ENCODE data around the gene ZMIZ1.

Gene ZMIZ1

DNA sequence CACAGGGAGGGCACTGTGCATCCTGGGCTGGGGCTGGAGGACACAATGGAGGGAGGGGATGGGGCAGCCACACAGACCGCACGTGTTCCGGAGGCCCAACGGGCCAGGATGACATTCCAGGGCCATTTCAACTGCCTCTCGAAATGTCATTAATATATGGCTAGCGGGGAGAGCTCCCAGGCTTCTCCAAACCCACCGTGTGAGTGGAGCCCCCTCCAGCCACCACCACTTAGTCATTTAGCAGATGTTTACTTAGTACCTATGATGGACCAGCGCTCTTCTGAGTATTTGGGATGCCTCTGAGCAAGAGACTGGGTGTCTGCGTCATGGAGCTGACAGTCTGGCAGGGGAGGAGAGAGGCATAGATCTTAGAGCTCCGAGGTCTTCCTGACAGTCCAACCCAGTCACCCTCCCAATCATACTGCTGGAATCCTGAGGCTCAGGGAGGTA, 107.3 kb downstream of the ZMIZ1 start:
- H3K4me1 ChIP-seq (ENCODE audit: control insufficient read depth, insufficient read depth, low read length), result peaks cover 21% of the 10 kb centered on the region
- H3K27ac ChIP-seq (ENCODE audit: low read depth, low read length), result no peak overlapping the region
- H3K27me3 ChIP-seq (ENCODE audit: control insufficient read depth, insufficient read depth, low read length), result no peaks in the 10 kb centered on the region

DNA sequence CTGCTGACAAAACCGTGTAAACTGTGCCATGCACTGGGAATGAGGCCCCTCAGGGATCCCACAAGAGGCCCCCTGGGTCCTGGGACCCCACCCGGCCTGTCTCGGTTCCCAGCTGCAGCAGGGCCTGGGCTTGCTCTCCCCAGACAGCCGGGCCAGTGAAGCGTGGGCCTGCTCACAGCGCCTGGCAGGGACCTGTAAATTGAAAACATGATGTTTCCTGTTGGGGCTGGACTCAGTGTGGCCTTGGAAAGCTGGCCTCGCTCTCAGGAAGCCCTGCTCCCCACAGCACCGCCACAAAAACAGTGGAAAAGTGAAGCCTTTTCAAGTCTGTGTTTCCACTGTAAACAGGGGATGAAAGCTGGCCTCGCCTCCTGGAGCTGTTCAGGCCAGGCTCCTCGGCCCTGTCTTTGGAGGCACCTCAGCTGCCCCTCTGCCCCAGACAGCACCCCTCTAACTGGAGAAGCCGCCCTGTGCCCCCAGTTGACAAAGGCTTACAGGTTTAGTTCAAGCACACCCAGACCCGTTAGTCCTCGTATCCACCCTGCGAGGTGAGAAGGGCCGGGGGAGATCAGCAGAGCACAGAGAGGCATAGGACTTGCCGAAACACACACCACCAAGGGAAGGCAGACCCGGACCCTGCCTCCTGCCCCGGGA, 108.3 kb downstream of the ZMIZ1 start:
- H3K27ac ChIP-seq (ENCODE audit: low read depth, low read length), result no peak overlapping the region
- H3K4me1 ChIP-seq (ENCODE audit: control insufficient read depth, insufficient read depth, low read length), result peaks cover 21% of the 10 kb centered on the region
- no peak overlapping the region for H3K4me3 ChIP-seq (ENCODE audit: low read depth, low read length)
- H3K36me3 ChIP-seq (ENCODE audit: control insufficient read depth, insufficient read depth, low read length), result 0 out of 2 replicates have a peak, but pooled peaks cover 3% of the 10 kb centered on the region
- no peaks in the 10 kb centered on the region for H3K27me3 ChIP-seq (ENCODE audit: control insufficient read depth, insufficient read depth, low read length)
- no peak overlapping the region for H3K9ac ChIP-seq (ENCODE audit: low read depth, low read length)
- H3K9me3 ChIP-seq (ENCODE audit: control insufficient read depth, insufficient read depth, low read length), result no peaks in the 10 kb centered on the region

More for the DNA sequence above, 107.3 kb downstream of the ZMIZ1 start:
- H3K4me3 ChIP-seq (ENCODE audit: low read depth, low read length), result no peak overlapping the region
- 0 out of 2 replicates have a peak, but pooled peaks cover 3% of the 10 kb centered on the region for H3K36me3 ChIP-seq (ENCODE audit: control insufficient read depth, insufficient read depth, low read length)
- H3K9ac ChIP-seq (ENCODE audit: low read depth, low read length), result no peak overlapping the region
- H3K9me3 ChIP-seq (ENCODE audit: control insufficient read depth, insufficient read depth, low read length), result no peaks in the 10 kb centered on the region

DNA sequence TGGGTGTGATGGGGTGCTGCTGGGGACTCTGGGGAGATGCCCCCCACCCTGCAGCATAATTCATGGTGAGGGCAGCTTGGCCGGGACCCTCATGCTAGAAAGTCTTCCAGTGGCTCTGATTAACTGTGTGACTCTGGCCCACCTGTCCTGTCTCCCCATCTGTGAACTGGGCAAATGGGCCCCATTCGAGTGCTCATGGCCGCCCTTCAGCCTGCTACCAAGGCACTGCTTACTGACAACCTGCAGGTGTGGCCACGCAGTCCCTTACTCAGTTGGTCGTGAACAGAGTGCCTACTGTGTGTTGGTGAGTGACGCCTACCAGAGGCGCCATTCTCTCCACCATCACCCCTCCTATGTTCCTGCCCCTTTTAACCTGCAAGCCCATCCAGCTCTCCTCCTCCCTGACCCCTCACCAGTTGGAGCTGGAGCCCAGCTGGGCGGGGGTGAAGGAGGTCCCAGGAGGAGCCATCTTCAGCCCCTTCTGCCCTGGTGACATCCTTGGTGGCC, 109.4 kb downstream of the ZMIZ1 start:
- peaks cover 21% of the 10 kb centered on the region for H3K4me1 ChIP-seq (ENCODE audit: control insufficient read depth, insufficient read depth, low read length)

DNA sequence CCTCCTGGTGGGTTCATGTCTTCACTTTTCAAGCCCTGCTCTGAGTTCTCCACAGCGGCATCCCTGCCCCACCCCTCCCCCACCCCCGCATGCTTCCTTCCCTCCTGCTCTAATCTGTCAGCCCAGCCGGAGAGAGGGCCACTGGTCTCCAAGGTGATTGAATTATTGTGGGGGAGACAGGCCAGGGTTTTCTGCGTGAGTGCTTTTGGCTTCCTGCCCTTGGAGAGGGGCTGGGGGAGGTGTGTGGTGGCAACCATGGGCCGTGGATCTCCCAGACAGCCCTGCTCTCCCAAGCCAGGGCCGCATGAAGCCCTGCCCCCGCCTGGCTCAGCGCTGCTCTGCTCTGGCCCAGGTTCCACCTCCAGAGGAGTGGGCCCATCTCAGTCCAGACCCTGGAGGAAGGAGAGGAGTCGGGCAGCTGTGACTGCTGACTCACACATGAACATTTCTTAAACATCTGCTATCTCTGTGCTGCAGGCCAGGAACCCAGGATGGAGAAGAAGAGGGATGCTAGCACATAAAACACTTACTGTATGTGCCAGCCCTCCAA, 109.9 kb downstream of the ZMIZ1 start:
- H3K36me3 ChIP-seq (ENCODE audit: control insufficient read depth, insufficient read depth, low read length), result 0 out of 2 replicates have a peak, but pooled peaks cover 5% of the 10 kb centered on the region
- no peak overlapping the region for H3K9ac ChIP-seq (ENCODE audit: low read depth, low read length)
- no peaks in the 10 kb centered on the region for H3K9me3 ChIP-seq (ENCODE audit: control insufficient read depth, insufficient read depth, low read length)
- H3K4me1 ChIP-seq (ENCODE audit: control insufficient read depth, insufficient read depth, low read length), result peaks cover 22% of the 10 kb centered on the region
- H3K4me3 ChIP-seq (ENCODE audit: low read depth, low read length), result no peak overlapping the region
- H3K27ac ChIP-seq (ENCODE audit: low read depth, low read length), result peak overlapping the region; percentile 42
- no peaks in the 10 kb centered on the region for H3K27me3 ChIP-seq (ENCODE audit: control insufficient read depth, insufficient read depth, low read length)

More for the DNA sequence above, 109.4 kb downstream of the ZMIZ1 start:
- H3K36me3 ChIP-seq (ENCODE audit: control insufficient read depth, insufficient read depth, low read length), result 0 out of 2 replicates have a peak, but pooled peaks cover 5% of the 10 kb centered on the region
- H3K27ac ChIP-seq (ENCODE audit: low read depth, low read length), result no peak overlapping the region
- no peak overlapping the region for H3K4me3 ChIP-seq (ENCODE audit: low read depth, low read length)
- no peaks in the 10 kb centered on the region for H3K27me3 ChIP-seq (ENCODE audit: control insufficient read depth, insufficient read depth, low read length)
- no peaks in the 10 kb centered on the region for H3K9me3 ChIP-seq (ENCODE audit: control insufficient read depth, insufficient read depth, low read length)
- no peak overlapping the region for H3K9ac ChIP-seq (ENCODE audit: low read depth, low read length)

DNA sequence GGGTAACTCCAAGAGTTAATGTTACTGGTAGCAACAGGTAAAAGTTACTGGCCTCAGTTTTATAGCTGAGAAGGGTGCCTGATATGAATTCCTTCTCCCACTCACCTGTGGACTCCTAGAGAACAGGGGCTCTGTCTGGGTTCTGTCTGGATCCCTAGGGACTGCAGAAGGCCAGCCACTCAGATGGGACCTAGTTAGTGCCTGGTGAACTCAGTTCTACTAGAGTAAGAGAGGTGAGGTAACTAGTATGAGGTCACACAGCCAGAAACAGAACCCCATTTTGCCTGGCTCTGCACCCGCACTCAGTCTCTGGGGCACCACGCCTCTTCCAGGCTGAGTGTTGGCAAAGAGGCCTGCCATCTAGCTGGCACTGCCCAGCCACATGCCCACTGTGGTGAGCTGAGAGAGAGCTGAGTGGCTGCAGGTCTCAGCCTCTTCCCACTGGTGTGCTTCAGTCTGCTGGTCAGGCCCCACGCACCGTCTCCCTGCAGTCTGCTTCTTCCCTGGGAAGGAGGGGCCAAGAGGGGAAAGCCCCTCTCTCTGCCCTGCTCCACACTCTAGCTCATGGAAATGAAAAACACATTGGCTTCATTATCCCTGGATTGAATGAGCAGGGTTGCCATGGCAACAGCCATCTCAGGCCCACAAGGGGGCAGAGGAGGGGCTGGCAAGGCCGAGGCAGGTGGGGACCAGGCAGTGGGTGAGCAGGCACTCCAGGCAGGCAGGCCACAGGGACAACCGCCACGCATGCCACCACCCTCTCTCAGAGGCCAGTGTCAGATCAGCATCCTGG, 110.6 kb downstream of the ZMIZ1 start:
- H3K27ac ChIP-seq (ENCODE audit: low read depth, low read length), result peak overlapping the region; percentile 42
- 0 out of 2 replicates have a peak, but pooled peaks cover 5% of the 10 kb centered on the region for H3K36me3 ChIP-seq (ENCODE audit: control insufficient read depth, insufficient read depth, low read length)
- no peak overlapping the region for H3K9ac ChIP-seq (ENCODE audit: low read depth, low read length)

GRCh38 chr10:79179957-79180309, 111.2 kb downstream of the ZMIZ1 start:
- H3K27me3 ChIP-seq (ENCODE audit: control insufficient read depth, insufficient read depth, low read length), result no peaks in the 10 kb centered on the region
- 0 out of 2 replicates have a peak, but pooled peaks cover 5% of the 10 kb centered on the region for H3K36me3 ChIP-seq (ENCODE audit: control insufficient read depth, insufficient read depth, low read length)
- H3K4me1 ChIP-seq (ENCODE audit: control insufficient read depth, insufficient read depth, low read length), result peaks cover 34% of the 10 kb centered on the region
- no peak overlapping the region for H3K4me3 ChIP-seq (ENCODE audit: low read depth, low read length)
- H3K9ac ChIP-seq (ENCODE audit: low read depth, low read length), result no peak overlapping the region
- H3K9me3 ChIP-seq (ENCODE audit: control insufficient read depth, insufficient read depth, low read length), result no peaks in the 10 kb centered on the region
- H3K27ac ChIP-seq (ENCODE audit: low read depth, low read length), result no peak overlapping the region

More for the DNA sequence above, 110.6 kb downstream of the ZMIZ1 start:
- no peak overlapping the region for H3K4me3 ChIP-seq (ENCODE audit: low read depth, low read length)
- H3K9me3 ChIP-seq (ENCODE audit: control insufficient read depth, insufficient read depth, low read length), result no peaks in the 10 kb centered on the region
- H3K4me1 ChIP-seq (ENCODE audit: control insufficient read depth, insufficient read depth, low read length), result peaks cover 28% of the 10 kb centered on the region
- H3K27me3 ChIP-seq (ENCODE audit: control insufficient read depth, insufficient read depth, low read length), result no peaks in the 10 kb centered on the region

- no peak overlapping the region for H3K4me3 ChIP-seq (ENCODE audit: low read depth, low read length)
- H3K27ac ChIP-seq (ENCODE audit: low read depth, low read length), result no peak overlapping the region
- H3K27me3 ChIP-seq (ENCODE audit: control insufficient read depth, insufficient read depth, low read length), result no peaks in the 10 kb centered on the region
- no peak overlapping the region for H3K9ac ChIP-seq (ENCODE audit: low read depth, low read length)
- 0 out of 2 replicates have a peak, but pooled peaks cover 5% of the 10 kb centered on the region for H3K36me3 ChIP-seq (ENCODE audit: control insufficient read depth, insufficient read depth, low read length)
- peaks cover 41% of the 10 kb centered on the region for H3K4me1 ChIP-seq (ENCODE audit: control insufficient read depth, insufficient read depth, low read length)
- H3K9me3 ChIP-seq (ENCODE audit: control insufficient read depth, insufficient read depth, low read length), result no peaks in the 10 kb centered on the region
Observed at GRCh38 chr10:79180414-79181221, 111.9 kb downstream of the ZMIZ1 start.

- Histone ChIP-seq H3K9ac (ENCODE audit: low read depth, low read length) (no peak overlapping the region), H3K36me3 (ENCODE audit: control insufficient read depth, insufficient read depth, low read length) (0 out of 2 replicates have a peak, but pooled peaks cover 5% of the 10 kb centered on the region), H3K9me3 (ENCODE audit: control insufficient read depth, insufficient read depth, low read length) (no peaks in the 10 kb centered on the region), H3K4me1 (ENCODE audit: control insufficient read depth, insufficient read depth, low read length) (peaks cover 43% of the 10 kb centered on the region), H3K4me3 (ENCODE audit: low read depth, low read length) (no peak overlapping the region), H3K27ac (ENCODE audit: low read depth, low read length) (no peak overlapping the region), H3K27me3 (ENCODE audit: control insufficient read depth, insufficient read depth, low read length) (no peaks in the 10 kb centered on the region)
Observed at GRCh38 chr10:79181227-79181626, 112.5 kb downstream of the ZMIZ1 start.

GRCh38 chr10:79181698-79182521, 113.1 kb downstream of the ZMIZ1 start:
- Histone ChIP-seq H3K9me3 (ENCODE audit: control insufficient read depth, insufficient read depth, low read length) (no peaks in the 10 kb centered on the region), H3K27me3 (ENCODE audit: control insufficient read depth, insufficient read depth, low read length) (no peaks in the 10 kb centered on the region), H3K9ac (ENCODE audit: low read depth, low read length) (no peak overlapping the region), H3K27ac (ENCODE audit: low read depth, low read length) (no peak overlapping the region), H3K36me3 (ENCODE audit: control insufficient read depth, insufficient read depth, low read length) (0 out of 2 replicates have a peak, but pooled peaks cover 5% of the 10 kb centered on the region), H3K4me1 (ENCODE audit: control insufficient read depth, insufficient read depth, low read length) (peaks cover 41% of the 10 kb centered on the region), H3K4me3 (ENCODE audit: low read depth, low read length) (no peak overlapping the region)

All from HUES48 (cell line).